HK-2 (cell line): ENCODE results near the gene ARHGEF17.

Experiments used
- DNase-seq: peaks from one replicate; pipeline ENCODE4 v3.0.0-alpha.2; 2018; ENCODE audit not compliant: unreplicated experiment

ARHGEF17 gene

DNA sequence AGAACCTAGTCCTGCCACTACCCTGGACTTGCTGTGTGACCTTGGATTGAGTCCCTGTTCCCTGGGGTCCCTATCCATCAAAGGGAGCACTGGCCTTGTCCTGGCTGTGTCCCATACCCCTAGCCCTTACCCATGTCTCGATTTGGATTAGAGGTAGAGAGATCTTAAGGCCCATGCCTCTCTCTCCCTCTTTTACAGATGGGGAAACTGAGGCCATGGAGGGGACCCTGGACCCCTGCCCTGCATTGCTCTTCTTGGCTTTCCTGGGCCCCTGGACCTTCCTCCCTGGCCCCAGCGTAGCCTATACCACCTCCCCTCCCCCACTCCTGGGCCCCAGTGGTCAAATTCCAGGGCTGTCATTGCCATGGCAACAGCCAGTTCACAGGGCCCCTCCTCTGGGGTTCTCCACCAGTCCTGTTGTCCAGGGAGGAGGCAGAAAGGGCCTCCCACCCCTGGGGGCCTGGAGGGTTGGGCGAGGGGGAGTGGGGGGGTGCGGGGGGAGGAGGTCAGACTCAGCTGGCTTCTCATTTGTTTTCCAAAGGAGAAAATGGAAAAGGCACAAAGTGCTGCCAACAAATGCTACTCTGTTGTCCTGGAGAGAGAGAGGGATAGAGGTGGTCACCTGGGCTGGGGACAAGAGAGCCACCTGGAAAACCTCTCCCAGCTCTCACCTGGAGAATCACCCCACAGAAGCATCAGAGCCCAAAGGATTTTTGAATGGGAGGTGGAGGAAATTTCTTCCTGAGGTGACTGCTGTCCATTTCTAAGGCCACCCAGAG is 23.3 kb downstream of the ARHGEF17 start:
- DNase-seq, result no peak

DNA sequence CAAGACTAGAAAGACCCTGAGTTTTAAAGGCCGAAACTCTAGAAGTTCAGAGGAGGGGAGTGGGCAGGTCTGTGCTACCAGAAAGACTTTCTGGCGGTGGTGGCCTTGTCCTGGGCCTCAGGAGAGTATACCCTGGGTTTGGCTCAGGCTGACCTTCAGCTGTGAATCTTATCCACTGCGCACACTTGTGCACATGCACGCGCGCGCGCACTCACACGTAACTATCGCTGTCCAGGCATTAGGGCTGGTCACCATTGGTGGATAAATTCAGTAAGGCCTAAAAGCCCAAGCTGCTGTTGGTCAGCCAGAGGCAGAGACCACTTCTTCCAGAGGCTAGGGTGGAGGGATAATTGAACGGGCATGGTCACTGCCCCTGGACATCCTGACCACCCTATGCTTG is 25.1 kb downstream of the ARHGEF17 start:
- DNase-seq, result no peak

DNA sequence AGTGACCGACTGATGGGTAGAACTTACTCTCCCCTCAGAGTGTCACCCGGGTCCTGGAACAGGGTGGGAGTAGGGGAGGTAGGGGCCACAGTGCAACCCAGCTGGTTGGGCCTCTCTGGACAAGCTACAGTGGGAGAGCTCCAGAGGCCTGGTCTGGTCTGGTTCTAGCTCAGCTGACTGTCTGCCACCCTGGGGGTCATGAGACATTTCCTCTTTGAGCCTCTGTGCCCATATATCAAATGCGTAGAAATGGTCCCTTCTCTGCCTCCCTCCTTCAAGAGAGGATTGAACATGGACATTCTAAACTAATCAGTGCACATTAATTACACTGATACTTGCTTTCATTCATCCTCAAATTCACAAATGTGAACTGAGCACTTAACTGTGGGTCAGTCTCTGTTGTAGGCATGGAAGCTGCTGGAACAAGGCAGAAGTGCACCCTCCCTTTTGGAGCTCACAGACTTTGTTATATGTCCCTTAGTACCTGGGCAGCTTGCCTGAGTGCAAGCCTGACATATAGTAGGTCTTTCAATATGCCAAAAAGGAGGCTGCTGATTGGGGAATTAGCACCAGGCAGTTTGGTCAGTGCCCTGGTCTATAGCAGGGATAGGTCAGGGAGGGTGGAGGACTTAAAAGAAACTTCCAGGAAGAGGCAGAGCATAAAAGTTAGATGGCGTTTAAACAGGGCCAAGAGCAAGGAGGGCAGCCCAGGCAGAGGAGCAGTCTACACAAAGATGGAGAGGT is 25.7 kb downstream of the ARHGEF17 start:
- DNase-seq, result no peak

DNA sequence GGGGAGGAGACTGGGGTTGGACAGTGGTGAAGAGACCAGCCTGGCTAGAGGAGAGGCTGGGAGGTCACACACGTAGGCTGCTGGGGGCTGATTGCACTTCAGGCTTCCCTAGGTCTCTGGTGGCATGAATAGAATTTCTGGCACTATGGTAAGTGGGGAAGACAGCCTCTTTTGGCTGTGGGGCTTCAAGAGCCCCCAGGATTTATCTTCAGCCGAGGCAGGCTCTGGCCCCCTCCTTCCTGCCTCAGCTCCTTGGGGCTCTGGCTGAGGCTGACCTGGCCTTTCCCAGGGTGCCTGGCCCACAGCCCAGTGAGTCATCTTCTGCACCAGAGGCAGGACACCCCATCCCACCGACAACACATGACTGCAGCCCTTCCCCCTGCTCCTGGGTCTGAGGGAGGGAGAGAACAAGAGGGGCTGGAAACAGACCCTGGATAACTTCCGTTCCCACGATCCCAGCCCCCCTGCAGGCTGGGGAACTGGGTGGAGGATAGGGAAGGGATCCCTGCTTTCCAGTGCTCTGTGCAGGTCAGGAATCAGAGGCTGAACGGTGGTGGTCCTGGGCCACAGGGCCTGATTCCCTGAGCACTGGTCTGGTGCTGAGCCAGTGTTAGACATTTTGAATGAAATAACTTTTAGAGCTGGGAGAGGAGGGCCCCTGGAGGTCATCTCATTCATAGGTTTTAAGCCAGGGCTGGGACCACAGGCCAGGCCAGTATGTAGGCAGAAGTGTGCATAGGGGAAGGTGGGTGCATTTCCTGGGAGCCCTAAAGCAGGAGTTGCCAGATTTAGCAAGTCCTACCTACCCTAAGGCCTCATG is 26.5 kb downstream of the ARHGEF17 start:
- DNase-seq, result peak; percentile 79

DNA sequence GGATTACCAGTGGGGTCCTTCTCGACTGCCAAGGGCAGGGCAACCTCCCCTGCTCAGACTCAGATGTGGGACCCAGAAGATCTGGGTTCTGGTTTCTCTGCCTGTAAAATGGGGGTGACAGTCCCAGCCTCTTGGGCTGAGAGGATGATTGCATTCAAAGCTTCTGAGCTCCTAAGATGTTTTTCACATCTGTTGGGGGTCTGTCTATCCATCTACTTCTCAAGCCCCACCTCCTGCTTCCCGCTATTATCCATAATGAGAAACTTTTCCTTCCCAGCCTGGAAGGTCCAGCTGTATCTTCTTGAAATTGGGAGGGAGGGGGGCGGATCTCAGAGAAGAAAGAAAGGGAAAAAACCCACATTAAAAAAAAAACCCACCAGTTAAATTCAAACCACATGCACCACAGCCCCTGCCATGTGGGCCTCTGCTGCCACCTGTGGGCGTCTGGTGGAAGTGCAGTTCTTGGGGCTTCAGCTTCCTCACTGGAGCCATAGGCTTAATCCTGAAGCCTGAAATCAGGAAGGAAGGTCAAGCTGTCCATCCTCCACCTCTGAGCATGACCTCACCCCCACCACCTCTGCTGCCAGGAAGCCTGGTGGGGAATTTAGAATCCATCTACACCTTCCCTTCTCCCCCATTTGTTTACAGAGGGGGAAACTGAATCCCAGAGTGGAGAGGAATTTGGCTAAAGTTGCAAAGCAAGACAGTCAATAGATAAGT is 27.3 kb downstream of the ARHGEF17 start:
- peak; percentile 86 for DNase-seq

DNA sequence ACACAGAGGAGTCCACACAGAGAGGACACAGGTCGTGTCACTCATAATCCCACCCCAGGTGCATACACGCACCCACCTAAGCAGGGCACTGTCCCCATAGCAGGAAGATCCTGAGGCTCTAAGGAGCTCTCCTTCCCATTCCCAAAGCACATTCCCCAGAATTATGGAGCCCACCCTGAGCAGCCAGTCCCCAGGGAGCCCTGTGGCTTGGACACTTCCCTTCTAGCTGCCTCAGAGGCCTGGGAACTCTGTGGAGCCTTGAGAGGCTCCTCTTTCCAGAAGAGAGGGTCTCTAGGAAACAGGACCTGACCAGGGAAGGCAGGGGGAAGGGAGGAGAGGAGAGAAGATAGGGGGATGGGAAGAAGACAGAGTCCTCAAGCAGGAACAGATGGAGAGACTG is 29.8 kb downstream of the ARHGEF17 start:
- no peak for DNase-seq

DNA sequence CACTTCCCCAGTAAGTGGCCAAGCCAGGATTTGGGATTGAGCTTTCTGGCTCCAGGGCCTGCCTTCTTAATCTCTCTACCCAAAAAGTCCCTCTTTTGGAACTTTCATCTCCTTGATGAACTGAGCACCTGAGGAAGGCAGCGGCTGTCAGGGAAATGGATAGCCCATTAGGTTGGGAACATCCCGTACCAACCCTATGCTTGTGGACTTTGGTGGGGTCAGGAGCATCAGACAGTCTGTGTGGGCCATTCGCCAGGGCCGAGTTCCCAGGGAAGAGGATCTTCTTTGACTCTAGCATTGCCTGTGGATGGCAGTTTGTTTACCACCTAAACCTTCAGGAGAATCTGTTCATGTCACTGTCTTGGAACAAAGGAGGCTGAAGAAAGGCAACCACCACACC is 30.2 kb downstream of the ARHGEF17 start:
- DNase-seq, result no peak

DNA sequence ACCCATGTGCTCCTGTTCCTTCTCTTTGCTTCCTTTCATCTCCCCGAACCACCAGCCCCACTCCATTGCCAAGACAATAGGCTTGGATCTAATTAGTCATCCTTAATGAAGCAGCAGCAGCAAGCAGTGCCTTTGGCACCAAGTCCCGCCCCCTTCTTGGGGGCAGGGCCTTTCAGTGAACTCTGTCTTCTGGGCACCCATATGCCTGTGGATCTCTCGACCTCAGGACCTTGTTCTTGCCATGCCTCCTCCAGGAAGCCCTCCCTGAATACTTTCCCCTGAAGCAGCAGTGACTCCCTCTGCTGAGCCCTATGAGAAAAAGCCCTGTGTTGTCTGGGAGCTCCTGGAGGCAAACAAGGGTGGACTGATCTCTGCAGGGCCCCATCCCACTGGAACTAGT is 32.1 kb downstream of the ARHGEF17 start:
- no peak for DNase-seq

DNA sequence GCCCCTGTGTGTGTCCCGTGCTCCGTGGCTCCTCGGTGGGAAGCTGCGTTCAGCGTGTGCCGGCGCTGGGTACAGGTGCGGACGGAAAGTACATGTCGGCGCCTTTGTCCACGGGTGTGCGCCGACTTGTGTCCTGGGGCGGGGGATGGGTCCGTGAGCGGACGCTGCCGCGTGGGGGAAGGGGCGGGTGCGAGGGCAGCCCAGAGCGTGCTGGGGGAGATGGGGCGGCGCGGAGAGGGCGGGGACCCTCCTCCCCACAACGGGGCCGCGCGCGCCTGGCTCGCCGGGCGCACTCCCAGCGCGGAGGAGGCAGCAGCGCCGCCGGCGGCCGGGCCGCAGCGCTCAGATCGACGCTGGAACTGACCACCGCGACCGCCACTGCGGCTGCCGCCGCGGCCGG is 34.6 kb downstream of the ARHGEF17 start:
- DNase-seq, result no peak

DNA sequence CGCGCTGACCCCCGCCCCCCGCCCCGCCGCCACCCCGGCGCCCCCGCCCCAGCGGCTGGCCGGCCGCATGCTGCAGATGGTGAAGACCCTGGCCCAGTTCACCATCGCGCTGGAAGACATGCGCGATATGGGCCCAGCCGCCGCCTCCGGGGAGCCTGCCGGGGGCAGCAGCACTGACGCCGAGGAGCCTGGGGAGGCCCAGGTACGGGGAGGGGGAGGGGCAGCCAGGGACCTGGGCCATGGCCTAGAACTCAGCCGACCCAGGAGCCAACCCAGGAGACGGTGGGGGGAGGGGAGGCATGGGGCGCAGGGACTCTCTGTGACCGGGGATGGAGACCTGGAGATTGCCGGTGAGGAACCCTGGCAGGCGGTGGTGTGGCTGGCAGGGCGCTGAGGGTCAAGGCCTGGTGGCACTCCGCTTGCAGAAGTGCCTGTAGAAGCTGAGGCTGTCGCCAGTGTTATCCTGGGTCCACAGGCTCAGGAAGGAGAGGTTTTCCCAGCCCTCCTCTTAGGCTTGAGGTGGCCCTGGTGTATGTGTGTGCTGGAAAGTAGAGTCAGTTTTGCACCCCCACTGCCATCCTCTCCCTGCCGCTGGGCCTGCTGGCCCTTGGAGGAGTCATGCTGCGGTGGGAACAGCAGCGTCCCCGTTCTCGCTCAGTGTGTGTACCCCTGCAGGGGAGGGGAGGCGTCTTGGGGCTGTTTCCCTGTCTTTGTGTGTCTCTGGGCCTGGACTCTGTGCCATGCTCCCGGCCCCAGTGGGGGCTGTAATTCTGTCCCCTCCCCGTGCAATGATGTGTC is 35.2 kb downstream of the ARHGEF17 start:
- no peak for DNase-seq

DNA sequence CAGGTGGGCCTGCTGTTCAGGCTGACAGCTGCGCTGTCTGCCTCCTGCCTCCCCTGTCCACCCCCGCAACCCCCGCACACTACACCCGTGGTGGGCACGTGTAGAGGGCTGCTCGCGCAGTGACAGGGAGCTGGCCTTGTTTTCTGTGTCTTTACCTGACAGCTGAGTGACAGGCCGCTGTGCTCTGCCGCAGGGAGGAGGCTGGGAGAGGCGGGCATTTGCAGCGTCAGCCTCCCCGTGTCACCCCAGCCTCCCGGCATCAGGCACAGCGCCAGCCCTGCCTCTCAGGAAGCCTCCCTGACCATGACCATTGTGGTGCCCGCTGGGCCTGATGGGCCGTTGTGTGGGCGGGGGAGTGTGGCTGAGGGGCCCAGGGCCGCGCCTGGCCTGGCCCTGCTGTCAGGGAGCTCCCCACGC is 36.1 kb downstream of the ARHGEF17 start:
- no peak for DNase-seq

DNA sequence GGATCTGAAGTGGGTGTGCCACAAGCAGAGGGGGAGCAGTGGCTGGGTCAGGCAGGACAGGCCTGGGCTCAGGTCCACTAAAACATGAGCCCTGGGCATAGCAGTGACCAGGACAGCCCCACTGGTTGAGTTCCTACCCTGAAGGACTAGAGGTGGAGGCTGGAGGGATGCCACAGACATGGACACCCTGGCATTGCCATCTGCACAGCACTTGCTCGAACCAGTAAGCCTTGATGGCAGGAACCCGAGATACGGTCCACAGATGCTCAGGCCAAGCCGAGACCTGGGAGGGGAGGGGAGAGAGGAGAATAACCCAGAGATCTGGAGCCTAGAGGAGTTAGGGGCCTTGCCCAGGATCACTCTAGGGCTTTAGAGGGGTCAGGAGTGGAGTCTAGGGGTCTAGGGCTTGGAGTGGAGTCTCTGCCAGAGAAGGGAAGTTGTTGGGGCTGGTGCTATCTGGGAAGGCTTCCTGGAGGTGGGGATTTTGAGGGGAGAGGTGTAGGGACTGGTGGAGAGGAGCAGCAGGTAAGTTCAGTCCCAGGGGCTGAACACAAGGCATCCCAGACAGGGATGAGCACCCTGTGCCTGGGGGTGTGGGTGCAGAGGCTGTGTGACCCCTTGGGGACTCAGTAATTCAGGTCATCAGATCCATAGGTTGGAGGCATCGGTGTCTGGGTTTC is 37.5 kb downstream of the ARHGEF17 start:
- no peak for DNase-seq

DNA sequence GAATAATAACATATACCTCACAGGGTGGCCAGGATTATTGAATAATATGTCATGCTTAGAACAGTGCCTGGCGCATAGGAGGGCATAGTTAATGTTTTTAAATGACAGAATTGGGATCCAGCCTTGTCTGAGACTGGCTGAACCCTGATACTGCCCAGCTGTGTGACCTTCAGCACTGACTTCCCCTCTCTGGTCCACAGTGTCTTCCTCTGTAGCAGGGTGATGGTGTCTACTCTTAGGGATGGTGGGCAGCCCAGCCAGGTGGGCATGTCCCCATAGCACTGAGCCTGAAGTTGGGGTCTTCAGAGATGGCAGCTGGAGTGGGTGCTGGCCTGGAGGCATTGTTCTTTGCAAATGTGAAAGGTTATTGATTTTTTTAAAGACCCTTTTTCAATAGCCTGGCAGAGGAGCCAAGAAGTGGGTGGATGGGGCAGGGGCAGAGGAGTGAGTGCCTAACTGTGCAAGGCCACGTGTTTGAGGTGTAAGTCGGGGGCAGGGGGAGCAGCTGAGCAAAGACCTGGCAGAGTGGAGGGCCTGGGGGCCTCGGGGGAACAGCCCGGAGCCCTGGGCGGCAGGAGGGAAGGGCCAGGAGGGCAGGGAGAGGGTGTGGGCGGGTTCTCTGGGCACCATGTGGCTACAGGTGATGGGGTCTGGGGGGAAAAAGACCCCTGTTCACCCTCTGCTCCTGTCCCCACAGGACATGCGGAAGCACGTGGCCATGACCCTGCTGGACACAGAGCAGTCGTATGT is 38.3 kb downstream of the ARHGEF17 start:
- no peak for DNase-seq

DNA sequence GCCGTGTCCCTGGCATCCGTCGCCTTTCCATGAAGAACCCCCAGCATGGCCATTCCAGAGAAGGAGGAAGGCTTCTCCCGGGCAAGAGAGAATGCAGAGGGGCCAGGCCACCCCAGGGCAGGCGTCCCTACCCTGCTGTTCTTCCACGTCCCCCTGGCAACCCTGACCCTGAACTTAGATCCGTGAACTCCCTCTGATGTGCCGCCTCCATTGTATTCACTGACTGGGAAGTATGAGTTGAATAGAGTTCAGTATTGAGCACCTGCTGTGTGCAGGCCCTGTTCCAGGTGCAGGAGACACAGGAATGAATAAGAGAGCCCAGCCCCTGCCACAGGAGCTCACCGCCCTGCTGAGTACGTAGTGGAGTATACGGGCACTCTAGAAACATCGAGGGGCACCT is 39.0 kb downstream of the ARHGEF17 start:
- DNase-seq, result no peak

DNA sequence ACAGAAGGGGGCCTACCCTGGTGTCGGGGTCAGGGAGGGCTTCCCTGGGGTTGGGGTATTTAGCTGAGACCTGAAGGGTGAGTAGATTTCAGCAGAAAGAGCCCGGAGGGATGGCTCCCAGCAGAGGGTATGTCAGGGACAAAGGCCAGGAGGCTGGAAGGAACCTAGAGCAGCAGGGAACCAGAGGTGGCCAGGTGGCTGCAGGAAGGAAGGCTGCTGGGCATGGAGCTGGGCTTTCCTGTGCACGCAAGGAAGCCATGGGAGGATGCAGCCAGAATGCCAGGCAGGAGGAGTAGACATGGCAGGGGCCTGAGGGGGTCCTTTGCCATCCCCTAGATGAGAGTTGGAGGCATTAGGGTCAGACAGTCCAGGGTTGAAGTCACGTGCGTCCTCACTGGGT is 40.8 kb downstream of the ARHGEF17 start:
- no peak for DNase-seq

DNA sequence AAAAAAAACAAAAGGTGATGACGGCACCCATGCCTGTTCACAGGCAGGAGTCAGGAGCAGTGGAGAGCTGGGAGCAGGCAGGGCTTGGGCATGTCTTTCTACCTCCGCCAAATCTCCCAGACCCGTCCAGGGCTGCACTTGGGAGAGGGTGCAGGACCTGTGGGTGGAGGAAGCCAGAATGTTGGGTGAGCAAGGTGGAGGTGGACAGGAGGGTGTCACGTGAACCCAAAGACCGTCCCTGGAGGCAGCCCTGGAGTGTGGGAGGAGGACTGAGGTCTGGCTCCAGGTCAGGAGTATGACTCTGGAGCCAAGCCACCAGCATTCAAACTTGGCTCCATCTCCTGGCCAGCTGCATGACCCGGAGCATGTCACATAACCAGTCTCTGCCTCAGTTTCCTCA is 41.6 kb downstream of the ARHGEF17 start:
- no peak for DNase-seq

DNA sequence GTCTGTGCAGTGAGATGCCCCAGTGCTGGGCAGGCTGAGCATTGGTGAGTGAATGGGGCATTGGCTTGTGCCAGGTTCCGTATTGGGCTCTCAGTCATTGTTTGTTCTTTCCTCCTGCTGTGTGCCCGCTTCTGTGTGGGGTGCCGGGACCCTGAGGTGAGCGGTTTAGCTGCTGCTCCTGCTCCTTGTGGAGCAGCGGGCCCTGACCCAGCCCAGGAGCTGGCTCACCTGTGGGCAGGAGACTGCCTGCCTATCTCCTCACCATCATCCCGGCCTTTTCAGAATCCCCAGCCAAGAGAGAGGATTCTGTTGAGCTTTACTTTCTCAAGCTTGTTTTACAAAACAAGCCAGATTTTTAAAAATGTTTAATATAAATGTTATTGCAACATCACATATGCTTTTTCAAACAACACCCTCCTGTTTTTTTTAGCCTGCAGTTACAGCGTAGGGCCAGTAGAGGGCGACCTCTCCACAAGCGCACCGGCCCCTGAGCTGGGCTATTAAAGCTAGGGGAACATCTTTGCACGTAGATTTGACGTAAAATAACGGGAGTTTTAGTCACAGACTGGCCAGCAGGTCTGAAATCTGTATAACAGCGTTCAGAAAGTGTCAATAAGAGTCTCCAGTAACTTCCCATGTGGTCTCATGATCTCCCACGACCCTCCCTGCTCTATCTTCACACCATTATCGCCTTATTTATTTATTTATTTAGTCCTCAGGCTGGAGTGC is 43.0 kb downstream of the ARHGEF17 start:
- peak; percentile 35 for DNase-seq

DNA sequence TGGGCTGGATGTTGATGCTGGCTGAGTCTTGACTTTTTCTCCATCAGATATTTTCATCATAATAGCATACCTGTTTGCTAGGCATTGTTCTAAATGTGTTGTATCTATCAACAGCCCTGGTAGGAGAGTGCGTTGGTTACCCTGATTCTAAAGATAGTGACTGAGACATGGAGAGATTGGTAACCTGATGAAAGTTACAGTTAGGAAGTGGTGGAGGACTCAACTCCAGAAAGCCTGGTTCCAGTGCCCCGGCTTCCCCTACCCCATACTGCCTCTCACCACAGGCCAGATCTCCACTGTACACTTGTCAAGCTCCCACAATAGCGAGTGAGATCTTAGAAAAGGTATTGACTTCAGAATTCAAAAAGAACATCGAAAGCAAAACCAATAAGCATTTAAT is 45.3 kb downstream of the ARHGEF17 start:
- DNase-seq, result no peak

DNA sequence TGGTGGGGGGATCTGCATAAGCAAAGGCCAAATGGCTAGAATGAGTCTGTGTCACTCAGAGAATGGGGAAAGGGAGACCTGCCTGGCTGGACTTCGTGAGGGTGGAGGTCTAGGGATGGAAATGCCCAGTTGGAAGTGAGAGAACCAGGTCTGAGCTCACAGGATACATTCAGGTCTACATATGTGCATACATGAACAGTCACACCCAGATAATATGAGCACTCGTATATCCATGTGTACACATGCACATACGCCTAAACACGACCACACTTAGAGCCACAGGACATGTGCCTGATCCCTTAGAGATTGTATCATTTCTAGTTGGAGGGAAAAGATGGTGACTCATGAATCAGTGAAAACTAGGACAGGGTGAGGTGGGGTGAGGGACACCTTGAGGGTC is 47.0 kb downstream of the ARHGEF17 start:
- DNase-seq, result no peak
